HepG2 (cell line): Measurements from ENCODE around the gene UTS2R. TPM values are rescaled to one million over a fixed set of nuclear protein-coding genes. Genes with fewer than 3 reads are reported as not detected.
A peak's percentile ranks its signal among the peaks of the same experiment; 100 is the strongest.

Experiments
- CBFB ChIP-seq: sonication (generic); formaldehyde crosslinking; IDR thresholded peaks from 2 replicates; pipeline ENCODE4 v1.4.0; 2020; ENCODE audit warnings: missing genetic modification reagents
- EZH2 ChIP-seq: conservative IDR thresholded peaks from 2 replicates; pipeline ENCODE4 v1.6.1; 2012; ENCODE audit warnings: mild to moderate bottlenecking, low read depth, low read length, moderate library complexity
- MAFF ChIP-seq: IDR thresholded peaks from 2 replicates; pipeline ENCODE4 v1.6.1; 2011; ENCODE audit warnings: low read depth, low read length, improper control_type of control experiment
- NFYB ChIP-seq: sonication (generic); formaldehyde crosslinking; IDR thresholded peaks from 2 replicates; pipeline ENCODE4 v1.4.0; 2020; ENCODE audit warnings: missing genetic modification reagents
- NR2F2 ChIP-seq: IDR thresholded peaks from 2 replicates; pipeline ENCODE4 v1.6.1; 2012; ENCODE audit warnings: low read depth, inconsistent platforms, borderline replicate concordance
- RFXAP ChIP-seq: sonication (generic); formaldehyde crosslinking; IDR thresholded peaks from 2 replicates; pipeline ENCODE4 v1.4.0; 2020; ENCODE audit warnings: missing genetic modification reagents, borderline replicate concordance
- SALL2 ChIP-seq: sonication (generic); formaldehyde crosslinking; IDR thresholded peaks from 2 replicates; pipeline ENCODE4 v1.8.1; 2023; ENCODE audit warnings: mild to moderate bottlenecking, missing genetic modification reagents, inconsistent platforms
- SIN3A ChIP-seq: IDR thresholded peaks from 2 replicates; pipeline ENCODE4 v1.6.1; 2011; ENCODE audit warnings: low read depth, mild to moderate bottlenecking, control low read depth, low read length, borderline replicate concordance
- SNAI1 ChIP-seq: sonication (generic); formaldehyde crosslinking; IDR thresholded peaks from 2 replicates; pipeline ENCODE4 v1.5.0; 2020; ENCODE audit warnings: mild to moderate bottlenecking, missing genetic modification reagents, borderline replicate concordance
- SRF ChIP-seq: IDR thresholded peaks from 2 replicates; pipeline ENCODE4 v1.6.1; 2011; ENCODE audit warnings: mild to moderate bottlenecking, low read depth, low read length, moderate library complexity
- YEATS2 ChIP-seq: sonication (generic); formaldehyde crosslinking; IDR thresholded peaks from 2 replicates; pipeline ENCODE4 v1.4.0; 2020; ENCODE audit warnings: missing genetic modification reagents, borderline replicate concordance
- ZBTB40 ChIP-seq, 2 experiments: fragments of 450-650 bp in 1 of 2; sonication (generic) in 1 of 2; formaldehyde crosslinking in 1 of 2; IDR thresholded peaks; 2 replicates each; pipeline versions ENCODE4 v1.6.1 to v1.8.0; 2016 to 2022; ENCODE audit warnings: antibody characterized with exemption in 1 of 2, mild to moderate bottlenecking in 1 of 2, missing genetic modification reagents in 1 of 2
- ZGPAT ChIP-seq: IDR thresholded peaks from 2 replicates; pipeline ENCODE4 v1.6.1; 2016; ENCODE audit warnings: mild to moderate bottlenecking
- ZNF253 ChIP-seq: sonication (generic); formaldehyde crosslinking; IDR thresholded peaks from 2 replicates; pipeline ENCODE4 v1.8.0; 2022; ENCODE audit warnings: mild to moderate bottlenecking, missing genetic modification reagents, borderline replicate concordance
- polyA plus RNA-seq, 8 experiments: library from polyadenylated mRNA; depleted of rRNA in 3 of 8; stranded (reverse) in 7 of 8; unstranded in 1 of 8; fragments of >200 nt; fragmentation: Illumina TruSeq in 4 of 8; extraction: Trizol in 4 of 8; gene quantifications; 2 replicates each; pipeline versions ENCODE4 v1.2.1 to v1.2.3, GENCODE V29; 2011 to 2016; ENCODE audit warnings: low read depth in 4 of 8, missing spikeins in 1 of 8, mixed read lengths in 1 of 8; ENCODE audit not compliant: insufficient read depth in 1 of 8
- total RNA-seq, 5 experiments: library from RNA; depleted of rRNA; stranded (reverse); fragments of >200 nt; fragmentation: Illumina TruSeq; extraction: Trizol; gene quantifications; 2 replicates each; pipeline ENCODE4 v1.2.3, GENCODE V29; 2016; ENCODE audit warnings: low read depth in 1 of 5

The UTS2R gene
- total and polyA plus RNA-seq, 2 of the 13 experiments (the other 11 are each of a cell fraction or from before 2014, with no cell fraction given): 0.13 to 0.15 TPM

GRCh38 chr17:82367724-82368524, 3.6 kb upstream of the UTS2R start (continued):
- no peak for TF ChIP-seq ZBTB40 (IDR thresholded peaks at IDR 0.05)
- peak; percentile 15; the same call in 1 of the 2 replicates for TF ChIP-seq ZBTB40 (CRISPR knock-in tag; IDR thresholded peaks at IDR 0.05)
- no peak for TF ChIP-seq SALL2 (CRISPR knock-in tag)
- peak; percentile 49 for TF ChIP-seq ZGPAT
- no peak for TF ChIP-seq SNAI1
- no peak for TF ChIP-seq EZH2
- no peak for TF ChIP-seq ZNF253
- TF ChIP-seq SRF: 0 out of 2 replicates have a peak, but pooled peaks have one; percentile 33
- peak; percentile 80 for TF ChIP-seq SIN3A
- TF ChIP-seq NR2F2: no peak
- TF ChIP-seq CBFB (CRISPR knock-in tag): no peak
- peak; percentile 100 for TF ChIP-seq NFYB
- TF ChIP-seq MAFF: peak; percentile 54
- peak; percentile 84 for TF ChIP-seq RFXAP
- TF ChIP-seq YEATS2: peak; percentile 87; the same call in 1 of the 2 replicates
